Mucosa of descending colon (tissue), 3 donors: ENCODE results near the gene PEAK3. TPM values are rescaled to one million over a fixed set of nuclear protein-coding genes. Genes with fewer than 3 reads are reported as not detected.

Experiments used
- ATAC-seq: fragments of 200-7000 bp; cut with Tn5 transposase; one replicate; pipeline ENCODE4 v1.9.1; 2020; ENCODE audit warnings: mild to moderate bottlenecking, moderate library complexity
- DNase-seq, 3 donors: peaks; one replicate each; pipeline ENCODE4 v3.0.0-alpha.2; 2020
- H3K36me3 ChIP-seq: fragments of 200-600 bp; one replicate; pipeline ENCODE4 v1.8.0; 2021; ENCODE audit warnings: low read depth, mild to moderate bottlenecking
- H3K4me1 ChIP-seq: fragments of 200-600 bp; one replicate; pipeline ENCODE4 v1.8.0; 2021; ENCODE audit warnings: low read depth, mild to moderate bottlenecking
- H3K4me3 ChIP-seq: fragments of 200-600 bp; one replicate; pipeline ENCODE4 v1.8.0; 2021; ENCODE audit warnings: mild to moderate bottlenecking
- H3K9me3 ChIP-seq: fragments of 200-600 bp; one replicate; pipeline ENCODE4 v1.8.0; 2021; ENCODE audit warnings: mild to moderate bottlenecking
- intact Hi-C, 2 donors: fragments of 100-400 bp; cut with DNase I in 1 of 2; cut with micrococcal nuclease in 1 of 2; formaldehyde crosslinking; loops; one replicate each; pipeline versions ENCODE4 v1.11.0 to v1.11.1; 2022; cut with DNase I, micrococcal nuclease
- total RNA-seq, 3 donors: library from RNA; stranded (reverse); fragmentation: NEBNext Ultra II Directional in 2 of 3; extraction: Animal tissue kit (Norgen Biotek cat#: 25700) in 2 of 3; gene quantifications; one replicate each; pipeline versions ENCODE4 v1.2.1 to v1.2.4, GENCODE V29; 2021 to 2023
- TF ChIP-seq, protein P1 (sequence below): fragments of 200-600 bp; IDR thresholded peaks from one replicate; pipeline ENCODE4 v1.8.0; 2022; ENCODE audit warnings: antibody characterized with exemption, mild to moderate bottlenecking
- donor health status: DM: no; HTN: no; CAD: no; lungs with moderate emphysema.
- donor health status: DM: no; HTN: no; CAD: no.
- donor health status: DM: no; HTN: yes; CAD: no.

Gene PEAK3
- total RNA-seq, 3 donors from 2014 or later, result 0.29 to 1.4 (median 1.1) TPM

DNA sequence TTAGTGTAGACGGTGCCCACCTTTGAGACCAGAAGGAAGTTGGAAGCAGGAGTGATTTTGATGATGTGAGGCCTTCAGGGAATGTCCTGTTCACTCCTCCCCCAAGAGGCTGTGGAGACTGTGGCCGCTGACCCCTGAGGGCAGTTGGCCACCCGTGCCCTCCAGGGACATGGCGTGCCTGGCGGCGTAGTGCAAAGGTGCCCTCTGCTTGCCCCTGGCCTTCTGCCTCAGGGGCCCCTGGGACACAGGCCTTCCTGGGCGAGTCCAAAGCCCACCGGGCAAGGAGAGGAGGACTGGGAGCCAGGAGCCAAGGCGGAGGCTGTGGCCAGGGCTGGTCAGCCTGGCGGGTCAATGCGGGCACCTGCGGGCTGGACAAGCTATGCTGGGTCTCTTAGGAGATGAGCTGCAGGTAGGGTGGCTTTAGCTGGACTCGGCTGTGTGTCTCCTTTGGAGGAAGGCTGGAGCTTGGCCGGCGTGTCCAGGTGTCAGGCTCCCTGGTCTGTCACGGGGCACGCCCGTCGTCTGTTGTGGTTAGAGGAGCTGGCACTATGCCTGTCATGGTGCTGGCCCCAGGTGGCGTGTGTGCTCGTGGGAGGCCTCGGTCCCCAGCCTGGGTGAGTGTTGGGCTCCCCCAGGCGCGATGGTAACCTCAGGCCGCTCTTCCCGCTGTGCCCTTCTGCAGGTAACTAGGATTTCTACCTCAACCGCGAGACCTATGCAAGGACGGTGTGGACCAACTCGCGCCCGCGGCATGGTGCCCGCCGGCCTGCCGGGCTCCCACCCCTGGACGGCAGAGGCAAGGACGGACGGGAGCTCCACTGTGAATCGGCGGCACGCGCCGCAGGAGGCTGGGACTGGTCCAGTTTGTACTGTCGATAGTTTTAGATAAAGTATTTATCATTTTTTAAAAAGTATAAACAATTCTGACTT lies 52.6 kb downstream of the PEAK3 start:
- H3K4me3 ChIP-seq, result no peak overlapping the region
- H3K36me3 ChIP-seq, result peaks cover 8% of the 10 kb centered on the region
- intact Hi-C loops, result loop anchor here in 1 of 2 donors (10.0 kb wide), 1 partner anchor 95 kb away; the partner anchor contains the start of genes LSM7 and SPPL2B
- ATAC-seq (peak; percentile 1), DNase-seq (no peak)
- TF ChIP-seq, protein P1, sequence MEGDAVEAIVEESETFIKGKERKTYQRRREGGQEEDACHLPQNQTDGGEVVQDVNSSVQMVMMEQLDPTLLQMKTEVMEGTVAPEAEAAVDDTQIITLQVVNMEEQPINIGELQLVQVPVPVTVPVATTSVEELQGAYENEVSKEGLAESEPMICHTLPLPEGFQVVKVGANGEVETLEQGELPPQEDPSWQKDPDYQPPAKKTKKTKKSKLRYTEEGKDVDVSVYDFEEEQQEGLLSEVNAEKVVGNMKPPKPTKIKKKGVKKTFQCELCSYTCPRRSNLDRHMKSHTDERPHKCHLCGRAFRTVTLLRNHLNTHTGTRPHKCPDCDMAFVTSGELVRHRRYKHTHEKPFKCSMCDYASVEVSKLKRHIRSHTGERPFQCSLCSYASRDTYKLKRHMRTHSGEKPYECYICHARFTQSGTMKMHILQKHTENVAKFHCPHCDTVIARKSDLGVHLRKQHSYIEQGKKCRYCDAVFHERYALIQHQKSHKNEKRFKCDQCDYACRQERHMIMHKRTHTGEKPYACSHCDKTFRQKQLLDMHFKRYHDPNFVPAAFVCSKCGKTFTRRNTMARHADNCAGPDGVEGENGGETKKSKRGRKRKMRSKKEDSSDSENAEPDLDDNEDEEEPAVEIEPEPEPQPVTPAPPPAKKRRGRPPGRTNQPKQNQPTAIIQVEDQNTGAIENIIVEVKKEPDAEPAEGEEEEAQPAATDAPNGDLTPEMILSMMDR, result no peak
- no peaks in the 10 kb centered on the region for H3K9me3 ChIP-seq
- peaks cover 4% of the 10 kb centered on the region for H3K4me1 ChIP-seq

DNA sequence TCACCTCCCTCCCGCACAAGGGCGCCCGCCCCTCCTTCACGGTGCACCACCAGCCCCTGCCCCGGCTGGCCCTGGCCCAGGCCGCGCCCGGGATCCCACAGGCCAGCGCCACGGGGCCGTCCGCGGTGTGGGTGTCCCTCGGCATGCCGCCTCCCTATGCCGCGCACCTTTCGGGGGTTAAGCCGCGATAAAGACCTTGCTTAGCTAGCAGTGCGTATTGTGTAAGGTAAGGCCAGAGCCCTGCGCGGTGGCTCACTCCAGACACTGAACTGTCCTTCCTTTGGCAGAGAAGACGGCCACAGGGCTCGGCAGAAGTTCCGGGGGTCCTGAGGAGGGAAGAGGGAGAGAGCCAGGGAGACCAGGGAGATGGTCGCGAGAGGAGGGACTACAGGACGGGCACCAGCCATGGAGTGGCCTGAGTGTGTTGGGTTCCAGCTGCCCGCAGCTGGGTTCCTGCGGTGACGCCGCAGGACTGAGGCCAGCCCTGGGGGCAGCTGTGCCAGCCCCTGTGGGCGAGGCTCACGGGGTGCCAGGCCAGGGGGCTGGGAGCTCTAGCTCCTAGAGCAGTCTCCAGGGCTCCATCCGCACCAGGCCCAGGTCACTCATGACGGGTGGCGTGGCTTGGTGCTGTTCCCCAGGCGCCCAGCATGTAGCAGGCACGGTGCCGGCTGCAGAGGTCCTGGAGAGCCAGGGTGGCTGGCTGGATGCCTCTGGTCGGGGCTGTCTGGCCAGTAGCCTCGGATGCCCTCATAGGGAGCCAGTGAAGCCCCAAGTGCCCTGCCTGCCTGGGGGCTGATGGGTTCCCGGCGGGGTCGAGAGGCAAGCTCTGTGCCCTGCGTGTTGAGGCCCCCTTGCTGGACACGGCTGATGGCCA lies 53.6 kb downstream of the PEAK3 start:
- no peak for ATAC-seq
- no peaks in the 10 kb centered on the region for H3K9me3 ChIP-seq
- intact Hi-C loops, result no loop called here

DNA sequence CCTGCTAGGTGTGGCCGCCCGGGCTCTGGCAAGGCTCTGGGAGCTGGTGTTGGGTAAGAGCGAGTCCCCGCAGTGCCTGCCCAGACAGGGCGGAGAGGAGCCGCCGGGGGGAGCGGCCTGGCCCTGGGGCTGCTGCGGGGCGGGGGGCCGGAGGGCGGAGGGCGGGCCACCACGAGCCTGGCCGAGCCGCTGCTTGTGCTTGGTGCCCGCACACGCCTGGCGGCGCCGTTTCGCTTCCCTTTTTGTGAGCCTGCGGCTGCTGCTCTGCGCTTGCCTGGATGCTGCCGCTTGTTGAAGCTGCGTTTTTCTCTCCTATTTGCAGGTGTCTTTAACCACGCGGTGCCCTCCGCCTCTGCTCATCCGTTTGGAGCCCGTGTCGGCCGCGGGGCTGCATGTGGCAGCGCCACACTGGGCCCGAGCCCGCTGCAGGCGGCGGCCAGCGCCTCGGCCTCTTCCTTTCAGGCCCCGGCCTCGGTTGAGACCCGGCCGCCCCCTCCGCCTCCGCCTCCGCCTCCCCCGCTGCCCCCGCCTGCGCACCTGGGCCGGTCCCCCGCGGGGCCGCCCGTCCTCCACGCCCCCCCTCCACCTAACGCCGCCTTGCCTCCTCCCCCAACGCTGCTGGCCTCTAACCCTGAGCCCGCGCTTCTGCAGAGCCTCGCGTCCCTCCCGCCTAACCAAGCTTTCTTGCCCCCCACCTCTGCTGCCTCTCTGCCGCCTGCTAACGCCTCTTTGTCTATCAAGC lies 54.4 kb downstream of the PEAK3 start:
- Histone ChIP-seq H3K4me3 (no peak overlapping the region), H3K9me3 (no peaks in the 10 kb centered on the region), H3K4me1 (no peaks in the 10 kb centered on the region), H3K36me3 (peaks cover 7% of the 10 kb centered on the region)
- intact Hi-C loops, result no loop called here
- peak; percentile 6 for ATAC-seq
- no peak for DNase-seq
- TF ChIP-seq, protein P1, result no peak

More for the DNA sequence above, 53.6 kb downstream of the PEAK3 start:
- no peak for DNase-seq
- Histone ChIP-seq H3K4me1 (no peaks in the 10 kb centered on the region), H3K4me3 (no peak overlapping the region), H3K36me3 (peaks cover 8% of the 10 kb centered on the region)
- TF ChIP-seq, protein P1, result no peak

DNA sequence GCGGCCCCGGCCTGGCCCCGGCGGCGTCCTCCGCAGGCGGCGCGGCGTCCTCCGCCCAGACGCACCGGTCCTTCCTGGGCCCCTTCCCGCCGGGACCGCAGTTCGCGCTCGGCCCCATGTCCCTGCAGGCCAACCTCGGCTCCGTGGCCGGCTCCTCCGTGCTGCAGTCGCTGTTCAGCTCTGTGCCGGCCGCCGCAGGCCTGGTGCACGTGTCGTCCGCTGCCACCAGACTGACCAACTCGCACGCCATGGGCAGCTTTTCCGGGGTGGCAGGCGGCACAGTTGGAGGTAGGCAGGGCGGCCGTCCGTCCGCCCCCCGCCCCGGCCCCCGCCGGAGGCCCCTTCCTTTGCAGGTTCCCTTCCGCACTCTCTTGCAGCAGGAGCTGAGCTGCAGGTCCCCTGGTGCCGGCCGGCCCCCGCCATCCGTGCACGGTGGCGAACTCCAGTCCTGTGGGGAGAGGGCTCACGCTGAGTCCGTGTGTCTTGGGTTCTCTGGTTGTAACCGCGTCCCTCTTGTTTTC lies 55.1 kb downstream of the PEAK3 start:
- intact Hi-C loops, result no loop called here
- no peak for DNase-seq
- no peak for ATAC-seq
- H3K4me1 ChIP-seq, result no peaks in the 10 kb centered on the region
- no peak overlapping the region for H3K4me3 ChIP-seq
- H3K9me3 ChIP-seq, result no peaks in the 10 kb centered on the region
- peaks cover 6% of the 10 kb centered on the region for H3K36me3 ChIP-seq
- TF ChIP-seq, protein P1, result no peak
